ENCODE data around the gene GART.

GRCh38 chr21:33481314-33481943 is 60.5 kb downstream of the GART start:
- TF ChIP-seq MYC (IDR thresholded peaks at IDR 0.05; ENCODE audit: low read depth, low read length), result no peak
- TF ChIP-seq CTCF (IDR thresholded peaks at IDR 0.05; ENCODE audit: extremely low read depth in 1 of 2, insufficient read depth in 1 of 2, low read depth in 1 of 2, low read length in 2 of 2), result no peak
- TF ChIP-seq POLR2A (IDR thresholded peaks at IDR 0.05; ENCODE audit: low read depth, low read length), result no peak
- no peak for TF ChIP-seq GATA2 (IDR thresholded peaks at IDR 0.05; ENCODE audit: insufficient read depth, insufficient read length, low read depth, low read length)
- TF ChIP-seq JUN (IDR thresholded peaks at IDR 0.05; ENCODE audit: borderline replicate concordance, insufficient read depth, insufficient read length, low read depth), result no peak

All from endothelial cell of umbilical vein (primary cell).